HAP-1 (cell line): ENCODE measurements around the gene ARL8B.

Source experiments
- DNase-seq, 2 experiments: peaks; one replicate each; pipeline ENCODE4 v3.0.0-alpha.2; 2016 to 2020; ENCODE audit warnings: low spot score in 2 of 2
- H3K27me3 ChIP-seq: fragments of 250-450 bp; sonication (Bioruptor Pico); 2 replicates; pipeline ENCODE4 v1.5.1; 2020; ENCODE audit warnings: low read depth, mild to moderate bottlenecking, moderate library complexity
- H3K36me3 ChIP-seq: fragments of 250-450 bp; sonication (Bioruptor Pico); replicated peaks from 2 replicates; pipeline ENCODE4 v1.5.1; 2020; ENCODE audit warnings: mild to moderate bottlenecking
- H3K4me1 ChIP-seq: fragments of 250-450 bp; sonication (Bioruptor Pico); 2 replicates; pipeline ENCODE4 v1.5.1; 2020; ENCODE audit warnings: mild to moderate bottlenecking
- H3K4me3 ChIP-seq: fragments of 250-450 bp; sonication (Bioruptor Pico); 2 replicates; pipeline ENCODE4 v1.5.1; 2020; ENCODE audit warnings: mild to moderate bottlenecking, moderate library complexity
- H3K9me3 ChIP-seq: fragments of 250-450 bp; sonication (Bioruptor Pico); 2 replicates; pipeline ENCODE4 v1.5.1; 2020; ENCODE audit warnings: mild to moderate bottlenecking, moderate library complexity
- in situ Hi-C: fragments of 300-500 bp; cut with MboI; formaldehyde crosslinking; loops from 3 replicates; pipeline ENCODE4 v1.14.3; 2020; ENCODE audit warnings: low sequenced_read_pairs, inconsistent platforms, mixed read lengths

The ARL8B gene

GRCh38 chr3:5122741-5123706 lies 932 bp downstream of the ARL8B start:
- H3K27me3 ChIP-seq, result no peaks in the 10 kb centered on the region
- no peaks in the 10 kb centered on the region for H3K9me3 ChIP-seq
- peak; percentile 35 to 48 for DNase-seq
- H3K4me1 ChIP-seq, result peaks cover 12% of the 10 kb centered on the region
- H3K36me3 ChIP-seq, result 0 out of 2 replicates have a peak, but pooled peaks cover 6% of the 10 kb centered on the region
- in situ Hi-C loops, result no loop called here
- peak overlapping the region; percentile 98 for H3K4me3 ChIP-seq

- 0 out of 2 replicates have a peak, but pooled peaks cover 6% of the 10 kb centered on the region for H3K36me3 ChIP-seq
- peak overlapping the region; percentile 98 for H3K4me3 ChIP-seq
- H3K27me3 ChIP-seq, result no peaks in the 10 kb centered on the region
- DNase-seq, result no peak
- H3K9me3 ChIP-seq, result no peaks in the 10 kb centered on the region
- H3K4me1 ChIP-seq, result peaks cover 12% of the 10 kb centered on the region
- in situ Hi-C loops, result no loop called here
Measured at GRCh38 chr3:5123937-5124336, 1.8 kb downstream of the ARL8B start.

GRCh38 chr3:5126586-5126985 lies 4.5 kb downstream of the ARL8B start:
- H3K9me3 ChIP-seq, result no peaks in the 10 kb centered on the region
- DNase-seq, result no peak
- H3K27me3 ChIP-seq, result no peaks in the 10 kb centered on the region
- H3K36me3 ChIP-seq, result 0 out of 2 replicates have a peak, but pooled peaks cover 6% of the 10 kb centered on the region
- in situ Hi-C loops, result no loop called here
- peaks cover 9% of the 10 kb centered on the region for H3K4me1 ChIP-seq
- no peak overlapping the region for H3K4me3 ChIP-seq

GRCh38 chr3:5128849-5129248 lies 6.8 kb downstream of the ARL8B start:
- no peak for DNase-seq
- 0 out of 2 replicates have a peak, but pooled peaks cover 2% of the 10 kb centered on the region for H3K36me3 ChIP-seq
- no peaks in the 10 kb centered on the region for H3K9me3 ChIP-seq
- H3K4me3 ChIP-seq, result no peak overlapping the region
- no peaks in the 10 kb centered on the region for H3K27me3 ChIP-seq
- peaks cover 20% of the 10 kb centered on the region for H3K4me1 ChIP-seq
- in situ Hi-C loops, result no loop called here

- no peaks in the 10 kb centered on the region for H3K9me3 ChIP-seq
- in situ Hi-C loops, result no loop called here
- peaks cover 45% of the 10 kb centered on the region for H3K4me1 ChIP-seq
- no peaks in the 10 kb centered on the region for H3K27me3 ChIP-seq
- H3K4me3 ChIP-seq, result no peak overlapping the region
- no peaks in the 10 kb centered on the region for H3K36me3 ChIP-seq
- DNase-seq, result peak; percentile 62 to 95
Measured at GRCh38 chr3:5133239-5134018, 11.3 kb downstream of the ARL8B start.

- Histone ChIP-seq H3K4me3 (no peak overlapping the region), H3K36me3 (no peaks in the 10 kb centered on the region), H3K27me3 (no peaks in the 10 kb centered on the region), H3K9me3 (no peaks in the 10 kb centered on the region), H3K4me1 (peaks cover 48% of the 10 kb centered on the region)
- no peak for DNase-seq
- in situ Hi-C loops, result no loop called here
Measured at GRCh38 chr3:5134019-5134391, 11.9 kb downstream of the ARL8B start.

GRCh38 chr3:5134499-5134898 lies 12.4 kb downstream of the ARL8B start:
- H3K36me3 ChIP-seq, result no peaks in the 10 kb centered on the region
- in situ Hi-C loops, result no loop called here
- H3K9me3 ChIP-seq, result no peaks in the 10 kb centered on the region
- no peaks in the 10 kb centered on the region for H3K27me3 ChIP-seq
- no peak overlapping the region for H3K4me3 ChIP-seq
- peaks cover 53% of the 10 kb centered on the region for H3K4me1 ChIP-seq
- DNase-seq, result no peak

GRCh38 chr3:5136211-5136918 lies 14.3 kb downstream of the ARL8B start:
- Histone ChIP-seq H3K4me3 (no peak overlapping the region), H3K36me3 (no peaks in the 10 kb centered on the region), H3K27me3 (no peaks in the 10 kb centered on the region), H3K4me1 (peaks cover 54% of the 10 kb centered on the region), H3K9me3 (no peaks in the 10 kb centered on the region)
- DNase-seq, result peak; percentile 33 to 50
- in situ Hi-C loops, result no loop called here

GRCh38 chr3:5136919-5137429 lies 14.9 kb downstream of the ARL8B start:
- Histone ChIP-seq H3K9me3 (no peaks in the 10 kb centered on the region), H3K36me3 (no peaks in the 10 kb centered on the region), H3K27me3 (no peaks in the 10 kb centered on the region), H3K4me1 (peaks cover 54% of the 10 kb centered on the region), H3K4me3 (no peak overlapping the region)
- no peak for DNase-seq
- in situ Hi-C loops, result no loop called here

- Histone ChIP-seq H3K36me3 (no peaks in the 10 kb centered on the region), H3K4me3 (no peak overlapping the region), H3K4me1 (peaks cover 44% of the 10 kb centered on the region), H3K9me3 (no peaks in the 10 kb centered on the region), H3K27me3 (no peaks in the 10 kb centered on the region)
- peak; percentile 34 to 60 for DNase-seq
- in situ Hi-C loops, result no loop called here
Measured at GRCh38 chr3:5138214-5138981, 16.3 kb downstream of the ARL8B start.

- H3K4me1 ChIP-seq, result peaks cover 30% of the 10 kb centered on the region
Measured at GRCh38 chr3:5140230-5140621, 18.1 kb downstream of the ARL8B start.

GRCh38 chr3:5140839-5141238 lies 18.7 kb downstream of the ARL8B start:
- H3K4me1 ChIP-seq, result peaks cover 28% of the 10 kb centered on the region
- in situ Hi-C loops, result no loop called here
- no peaks in the 10 kb centered on the region for H3K9me3 ChIP-seq
- H3K4me3 ChIP-seq, result no peak overlapping the region
- no peaks in the 10 kb centered on the region for H3K27me3 ChIP-seq
- no peaks in the 10 kb centered on the region for H3K36me3 ChIP-seq
- no peak for DNase-seq

More at GRCh38 chr3:5140230-5140621, 18.1 kb downstream of the ARL8B start:
- in situ Hi-C loops, result no loop called here
- Histone ChIP-seq H3K27me3 (no peaks in the 10 kb centered on the region), H3K4me3 (no peak overlapping the region), H3K9me3 (no peaks in the 10 kb centered on the region), H3K36me3 (no peaks in the 10 kb centered on the region)
- DNase-seq, result no peak

GRCh38 chr3:5141760-5142159 lies 19.7 kb downstream of the ARL8B start:
- no peak for DNase-seq
- Histone ChIP-seq H3K27me3 (no peaks in the 10 kb centered on the region), H3K9me3 (no peaks in the 10 kb centered on the region), H3K4me1 (peaks cover 20% of the 10 kb centered on the region), H3K4me3 (no peak overlapping the region), H3K36me3 (no peaks in the 10 kb centered on the region)
- in situ Hi-C loops, result no loop called here
